Activated CD8-positive, alpha-beta memory T cell treated with anti-CD3 and anti-CD28 coated beads, Interleukin-2, amount 10 ng/mL, durations not matched to agents 7 days and 5 days (primary cell): ENCODE results near the gene CYP2S1. TPM values are rescaled to one million over a fixed set of nuclear protein-coding genes. Genes with fewer than 3 reads are reported as not detected.
A peak's percentile ranks its signal among the peaks of the same experiment; 100 is the strongest.
"Not testable (repeated sequence)": the region's sequence is repeated elsewhere in the genome, so short reads cannot be mapped to it uniquely, and the experiment has no call there.

Source experiments
- ATAC-seq: fragments of 150-1000 bp; cut with Tn5 transposase; one replicate; pipeline ENCODE4 v1.10.0; 2021; ENCODE audit warnings: moderate library complexity
- CTCF ChIA-PET: fragments of 350-600 bp; sonication (Branson Sonifier 250); formaldehyde crosslinking; loops from one replicate; lab custom pipeline; 2021; ENCODE audit warnings: antibody characterized with exemption; lab: Charles Lee
- DNase-seq: peaks from one replicate; pipeline ENCODE4 v3.0.0-alpha.2; 2020
- H3K27ac Mint-ChIP-seq: one replicate; pipeline ENCODE4 v1.8.0; 2021; ENCODE audit warnings: mild to moderate bottlenecking, mixed read lengths
- H3K27me3 Mint-ChIP-seq: one replicate; pipeline ENCODE4 v1.8.0; 2021; ENCODE audit warnings: mixed read lengths
- H3K36me3 Mint-ChIP-seq: one replicate; pipeline ENCODE4 v1.8.0; 2021; ENCODE audit warnings: mild to moderate bottlenecking, mixed read lengths
- H3K4me1 Mint-ChIP-seq: one replicate; pipeline ENCODE4 v1.8.0; 2021; ENCODE audit warnings: mixed read lengths
- H3K4me3 Mint-ChIP-seq: one replicate; pipeline ENCODE4 v1.8.0; 2021; ENCODE audit warnings: mild to moderate bottlenecking, moderate library complexity, mixed read lengths
- H3K9me3 Mint-ChIP-seq: one replicate; pipeline ENCODE4 v1.8.0; 2022; ENCODE audit warnings: low read depth, mixed read lengths
- total RNA-seq, 2 experiments: library from RNA; stranded (reverse); gene quantifications; one replicate each; pipeline ENCODE4 v1.2.3, GENCODE V29; 2021

Gene CYP2S1, protein sequence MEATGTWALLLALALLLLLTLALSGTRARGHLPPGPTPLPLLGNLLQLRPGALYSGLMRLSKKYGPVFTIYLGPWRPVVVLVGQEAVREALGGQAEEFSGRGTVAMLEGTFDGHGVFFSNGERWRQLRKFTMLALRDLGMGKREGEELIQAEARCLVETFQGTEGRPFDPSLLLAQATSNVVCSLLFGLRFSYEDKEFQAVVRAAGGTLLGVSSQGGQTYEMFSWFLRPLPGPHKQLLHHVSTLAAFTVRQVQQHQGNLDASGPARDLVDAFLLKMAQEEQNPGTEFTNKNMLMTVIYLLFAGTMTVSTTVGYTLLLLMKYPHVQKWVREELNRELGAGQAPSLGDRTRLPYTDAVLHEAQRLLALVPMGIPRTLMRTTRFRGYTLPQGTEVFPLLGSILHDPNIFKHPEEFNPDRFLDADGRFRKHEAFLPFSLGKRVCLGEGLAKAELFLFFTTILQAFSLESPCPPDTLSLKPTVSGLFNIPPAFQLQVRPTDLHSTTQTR
- total RNA-seq, result under 1 TPM in 1 of 2 experiments, not detected in 1; 0.19 TPM

DNA sequence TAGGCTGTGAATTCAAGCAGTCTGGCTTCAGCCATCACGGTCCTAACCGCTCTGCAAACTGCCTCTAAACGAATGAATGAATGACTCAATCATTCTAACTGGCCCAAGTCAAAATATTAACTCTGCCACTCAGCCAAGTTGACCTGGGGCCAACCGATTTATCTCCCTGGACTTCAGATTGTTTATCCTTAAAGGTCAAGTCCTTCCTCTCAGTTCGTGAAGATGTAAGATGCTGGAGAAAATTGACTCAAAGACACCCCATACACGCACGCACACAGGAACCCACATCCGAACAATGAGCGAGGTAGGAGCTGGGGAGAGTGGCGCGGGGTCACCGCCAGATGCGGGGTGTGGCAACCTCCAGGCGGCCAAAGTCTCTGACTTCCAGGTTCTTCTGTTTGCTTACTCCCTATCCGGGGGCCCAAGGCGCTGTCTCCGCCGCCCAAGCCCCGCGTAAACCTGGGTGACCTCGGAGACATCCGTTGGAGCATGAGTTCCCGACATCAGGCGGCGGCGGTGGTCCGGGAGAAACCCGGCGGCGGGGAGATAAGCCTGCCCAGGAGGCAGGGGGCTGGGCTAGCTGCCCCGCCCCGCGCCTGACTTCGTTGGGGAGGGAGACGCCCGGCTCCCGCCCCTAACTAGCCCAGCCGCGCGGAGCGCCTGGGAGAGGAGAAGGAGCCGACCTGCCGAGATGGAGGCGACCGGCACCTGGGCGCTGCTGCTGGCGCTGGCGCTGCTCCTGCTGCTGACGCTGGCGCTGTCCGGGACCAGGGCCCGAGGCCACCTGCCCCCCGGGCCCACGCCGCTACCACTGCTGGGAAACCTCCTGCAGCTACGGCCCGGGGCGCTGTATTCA, at the start of gene CYP2S1:
Gene CYP2S1 (plus strand): TSS at position 646 of the 856 bp plus-strand sequence. CDS start 46 bp downstream, at position 692.
- peak within 1 kb of the TSS; percentile 4 for H3K4me3 Mint-ChIP-seq
- no peak for DNase-seq
- CTCF ChIA-PET, result interaction anchor here (1.8 kb wide), 1 partner anchor 70 kb away, joined by 4 read pairs; no protein-coding TSS in a partner anchor

DNA sequence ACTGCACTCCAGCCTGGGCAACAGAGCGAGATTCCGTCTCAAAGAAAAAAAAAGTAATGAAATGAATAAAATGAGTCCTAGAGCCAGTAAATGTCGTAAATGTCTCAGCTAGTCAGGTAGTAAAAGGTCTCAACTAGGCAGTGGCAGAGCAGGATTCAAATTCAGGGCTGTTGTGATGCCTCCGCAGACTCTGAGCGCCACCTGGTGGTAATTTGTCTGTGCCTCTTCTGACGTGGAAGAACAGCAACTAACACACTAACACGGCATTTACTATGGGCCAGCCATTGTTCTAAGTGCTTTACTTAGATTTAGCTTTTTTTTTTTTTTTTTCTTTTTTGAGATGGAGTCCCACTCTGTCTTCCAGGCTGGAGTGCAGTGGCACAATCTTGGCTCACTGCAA, 48.6 kb upstream of the CYP2S1 start:
- peaks cover 14% of the 10 kb centered on the region for H3K27me3 Mint-ChIP-seq
- no peak overlapping the region for H3K4me3 Mint-ChIP-seq
- no peaks in the 10 kb centered on the region for H3K4me1 Mint-ChIP-seq
- no peaks in the 10 kb centered on the region for H3K9me3 Mint-ChIP-seq
- peak; percentile 92 for DNase-seq
- H3K27ac Mint-ChIP-seq, result no peak overlapping the region
- ATAC-seq, result peak; percentile 92
- CTCF ChIA-PET, result interaction anchor here (0.6 to 2.1 kb wide), 20 partner anchors 12 to 484 kb away, joined by 3 to 12 read pairs (median 5); partner anchors contain the start of gene CCDC97
- H3K36me3 Mint-ChIP-seq, result no peaks in the 10 kb centered on the region

More for the DNA sequence above, at the start of gene CYP2S1:
- peaks cover 44% of the 10 kb centered on the region for H3K27me3 Mint-ChIP-seq
- H3K9me3 Mint-ChIP-seq, result no peaks in the 10 kb centered on the region
- no peak within 1 kb of the TSS for H3K27ac Mint-ChIP-seq
- no peaks in the 10 kb centered on the region for H3K36me3 Mint-ChIP-seq
- H3K4me1 Mint-ChIP-seq, result peaks cover 12% of the 10 kb centered on the region
- ATAC-seq, result peak; percentile 51

DNA sequence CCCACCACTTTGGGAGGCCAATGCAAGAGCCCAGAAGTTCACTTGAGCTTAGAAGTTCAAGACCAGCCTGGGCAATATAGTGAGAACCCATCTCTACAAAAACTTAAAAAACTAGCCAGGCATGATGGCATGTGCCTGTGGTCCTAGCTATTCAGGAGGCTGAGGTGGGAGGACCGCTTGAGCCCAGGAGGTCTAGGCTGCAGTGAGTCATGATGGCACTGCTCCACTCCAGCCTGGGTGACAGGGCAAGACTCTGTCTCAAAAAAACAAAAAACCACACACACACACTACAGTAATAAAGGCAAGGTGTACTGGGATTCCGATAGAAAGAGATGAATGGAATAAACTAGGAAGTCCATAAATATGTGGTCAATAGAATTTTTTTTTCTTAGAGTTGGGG, 43.2 kb upstream of the CYP2S1 start:
- DNase-seq (no peak), ATAC-seq (no peak)
- Mint-ChIP-seq H3K4me3 (no peak overlapping the region), H3K27ac (no peak overlapping the region), H3K9me3 (no peaks in the 10 kb centered on the region), H3K4me1 (no peaks in the 10 kb centered on the region), H3K27me3 (peaks cover 10% of the 10 kb centered on the region), H3K36me3 (no peaks in the 10 kb centered on the region)
- CTCF ChIA-PET, result no interaction called here

DNA sequence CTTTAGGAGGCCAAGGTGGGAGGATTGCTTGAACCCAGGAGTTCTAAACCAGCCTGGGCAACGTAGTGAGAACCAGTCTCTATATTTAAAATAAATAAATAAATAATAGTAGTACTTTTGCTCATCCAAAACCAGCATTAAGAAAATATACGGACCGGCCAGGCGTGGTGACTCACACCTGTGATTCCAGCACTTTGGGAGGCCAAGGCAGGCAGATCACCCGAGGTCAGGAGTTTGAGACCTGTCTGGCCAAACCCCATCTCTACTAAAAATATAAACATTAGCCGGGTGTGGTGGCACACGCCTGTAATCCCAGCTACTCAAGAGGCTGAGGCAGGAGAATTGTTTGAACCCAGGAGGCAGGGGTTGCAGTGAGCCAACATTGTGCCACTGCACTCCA, 42.0 kb upstream of the CYP2S1 start:
- H3K9me3 Mint-ChIP-seq, DNase-seq, H3K4me3 Mint-ChIP-seq, CTCF ChIA-PET, H3K27ac Mint-ChIP-seq, H3K36me3 Mint-ChIP-seq, H3K4me1 Mint-ChIP-seq, ATAC-seq: not testable (repeated sequence)
- H3K27me3 Mint-ChIP-seq, result peaks cover 10% of the 10 kb centered on the region

DNA sequence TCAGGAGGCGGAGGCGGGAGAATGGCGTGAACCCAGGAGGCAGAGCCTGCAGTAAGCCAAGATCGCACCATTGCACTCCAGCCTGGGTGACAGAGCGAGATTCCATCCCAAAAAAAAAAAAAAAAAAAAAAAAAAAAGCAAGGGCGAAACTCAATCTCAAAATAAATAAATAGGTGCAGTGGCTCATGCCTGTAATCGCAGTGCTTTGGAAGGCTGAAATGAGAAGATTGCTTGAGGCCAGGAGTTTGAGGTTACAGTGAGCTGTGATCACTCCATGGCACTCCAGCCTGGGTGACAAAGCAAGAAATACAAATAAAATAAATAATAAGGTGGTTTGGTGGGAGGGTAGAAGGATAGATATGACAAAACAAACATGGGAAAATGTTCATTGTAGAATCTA, 39.0 kb upstream of the CYP2S1 start:
- H3K27me3 Mint-ChIP-seq, result peaks cover 7% of the 10 kb centered on the region
- no peaks in the 10 kb centered on the region for H3K36me3 Mint-ChIP-seq
- no peak overlapping the region for H3K27ac Mint-ChIP-seq
- no peak overlapping the region for H3K4me3 Mint-ChIP-seq
- H3K9me3 Mint-ChIP-seq, result no peaks in the 10 kb centered on the region
- no peak for ATAC-seq
- H3K4me1 Mint-ChIP-seq, result no peaks in the 10 kb centered on the region
- DNase-seq, result no peak
- CTCF ChIA-PET, result no interaction called here

DNA sequence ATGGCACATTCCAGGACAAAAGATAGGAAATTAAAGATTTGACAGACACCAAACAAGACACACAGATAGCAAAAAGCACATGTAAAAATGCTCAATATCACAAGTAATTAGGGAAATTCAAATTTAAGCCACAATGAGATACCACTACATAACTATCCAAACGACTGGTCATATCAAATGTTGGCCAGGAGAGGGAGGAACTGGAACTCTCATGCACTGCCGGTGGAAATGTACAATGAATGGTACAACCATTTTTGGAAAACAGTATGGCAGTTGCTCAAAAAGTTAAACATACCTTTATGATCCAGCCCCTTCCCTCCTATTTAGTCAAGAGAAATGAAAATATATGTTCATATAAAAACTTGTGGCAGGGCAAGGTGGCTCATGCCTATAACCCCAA, 36.8 kb upstream of the CYP2S1 start:
- no peak overlapping the region for H3K4me3 Mint-ChIP-seq
- CTCF ChIA-PET, result interaction anchor here (1.1 kb wide), 1 partner anchor 12 kb away, joined by 3 read pairs; no protein-coding TSS in a partner anchor
- no peaks in the 10 kb centered on the region for H3K4me1 Mint-ChIP-seq
- H3K9me3 Mint-ChIP-seq, result no peaks in the 10 kb centered on the region
- no peak for DNase-seq
- H3K36me3 Mint-ChIP-seq, result no peaks in the 10 kb centered on the region
- H3K27ac Mint-ChIP-seq, result no peak overlapping the region
- ATAC-seq, result no peak
- peaks cover 7% of the 10 kb centered on the region for H3K27me3 Mint-ChIP-seq

DNA sequence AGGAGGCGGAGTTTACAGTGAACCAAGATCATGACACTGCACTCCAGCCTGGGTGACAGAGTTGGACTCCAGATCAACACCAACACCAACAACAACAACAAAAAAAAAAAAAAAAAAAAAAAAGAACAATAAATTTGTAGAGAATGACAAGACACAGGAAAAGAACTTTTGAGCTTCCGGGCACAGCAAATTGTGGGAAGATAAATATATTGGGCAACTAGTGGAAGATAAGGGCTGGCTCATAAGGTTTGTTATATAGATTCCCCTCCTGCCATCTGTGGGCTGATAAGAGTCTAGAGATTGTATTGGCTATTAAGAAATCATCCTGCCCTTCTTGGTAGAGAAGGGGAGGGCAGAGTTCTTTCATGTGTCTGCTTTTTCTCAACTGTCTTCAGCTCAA, 33.1 kb upstream of the CYP2S1 start:
- no peak overlapping the region for H3K4me3 Mint-ChIP-seq
- H3K27ac Mint-ChIP-seq, result no peak overlapping the region
- H3K4me1 Mint-ChIP-seq, result no peaks in the 10 kb centered on the region
- no peaks in the 10 kb centered on the region for H3K9me3 Mint-ChIP-seq
- ATAC-seq (no peak), DNase-seq (no peak)
- no peaks in the 10 kb centered on the region for H3K36me3 Mint-ChIP-seq
- peaks cover 7% of the 10 kb centered on the region for H3K27me3 Mint-ChIP-seq
- CTCF ChIA-PET, result interaction anchor here (2.3 kb wide), 1 partner anchor 15 kb away, joined by 6 read pairs; no protein-coding TSS in a partner anchor

DNA sequence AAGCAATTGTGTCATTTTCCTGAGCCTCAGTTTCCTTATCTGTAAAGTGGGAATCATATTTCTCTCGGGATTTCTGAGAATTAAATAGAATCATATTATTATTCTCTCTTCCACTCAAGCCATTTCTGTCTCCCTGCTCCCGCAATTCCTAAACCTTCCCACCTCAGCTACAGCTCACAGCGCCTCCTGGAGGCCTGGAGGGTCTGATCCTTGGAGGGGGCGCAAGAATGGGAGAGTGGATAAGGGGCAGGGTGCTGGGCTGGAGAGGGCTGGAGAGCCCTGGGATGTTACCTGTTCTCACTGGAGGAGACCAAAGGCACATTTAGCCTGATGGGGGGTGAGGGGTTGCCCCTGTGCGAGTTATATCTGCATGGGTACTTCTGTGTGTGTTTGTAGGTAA, 31.1 kb upstream of the CYP2S1 start:
- H3K27me3 Mint-ChIP-seq, result peaks cover 4% of the 10 kb centered on the region
- no peaks in the 10 kb centered on the region for H3K36me3 Mint-ChIP-seq
- CTCF ChIA-PET, result no interaction called here
- no peak overlapping the region for H3K4me3 Mint-ChIP-seq
- DNase-seq, result no peak
- no peak for ATAC-seq
- H3K27ac Mint-ChIP-seq, result no peak overlapping the region
- H3K4me1 Mint-ChIP-seq, result no peaks in the 10 kb centered on the region
- no peaks in the 10 kb centered on the region for H3K9me3 Mint-ChIP-seq

DNA sequence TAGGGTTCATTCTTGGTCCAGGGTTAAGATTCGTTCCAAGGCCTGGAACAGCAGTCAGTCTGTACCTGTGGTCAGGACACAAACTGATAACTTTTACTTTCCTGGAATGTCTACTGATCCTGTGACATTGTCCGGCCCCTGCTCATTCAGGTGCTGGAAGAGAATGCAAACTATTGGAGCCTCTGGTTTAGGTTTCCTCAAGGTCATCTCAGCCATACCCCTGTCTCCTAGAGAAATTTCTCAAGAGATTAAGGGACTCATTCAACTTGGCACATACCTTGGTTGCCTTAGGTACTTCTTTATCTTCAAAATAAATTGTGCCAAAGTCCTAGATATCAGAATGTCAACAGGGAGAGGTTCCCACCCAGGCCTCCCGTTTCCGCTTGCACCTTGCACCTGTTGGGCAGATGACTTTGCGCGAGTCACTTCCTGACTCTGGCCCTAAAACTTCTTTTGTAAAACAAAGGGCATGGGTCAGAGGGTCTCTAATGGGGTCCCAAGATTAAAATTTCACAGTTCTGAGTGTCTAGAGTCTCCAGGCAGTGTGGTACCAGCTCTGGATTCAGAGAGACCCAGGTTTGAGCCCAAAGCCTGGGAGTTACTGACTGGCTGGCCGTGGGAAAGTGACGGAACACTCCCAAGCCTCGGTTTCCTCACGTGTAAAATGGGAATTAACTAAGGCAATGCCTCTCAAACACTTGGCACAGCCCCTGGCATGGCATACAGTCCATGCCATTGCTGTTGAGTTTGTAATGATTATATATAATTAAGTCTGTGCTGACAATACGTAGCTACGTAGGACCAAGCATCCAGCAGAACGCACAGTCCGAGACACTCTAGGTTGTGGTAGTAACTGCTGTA, 25.8 kb upstream of the CYP2S1 start:
- no peaks in the 10 kb centered on the region for H3K9me3 Mint-ChIP-seq
- peaks cover 3% of the 10 kb centered on the region for H3K27me3 Mint-ChIP-seq
- H3K4me1 Mint-ChIP-seq, result no peaks in the 10 kb centered on the region
- CTCF ChIA-PET, result interaction anchor here (0.5 kb wide), 1 partner anchor 22 kb away, joined by 3 read pairs; no protein-coding TSS in a partner anchor
- DNase-seq, result no peak
- no peak overlapping the region for H3K27ac Mint-ChIP-seq
- no peaks in the 10 kb centered on the region for H3K36me3 Mint-ChIP-seq
- no peak for ATAC-seq
- H3K4me3 Mint-ChIP-seq, result no peak overlapping the region

DNA sequence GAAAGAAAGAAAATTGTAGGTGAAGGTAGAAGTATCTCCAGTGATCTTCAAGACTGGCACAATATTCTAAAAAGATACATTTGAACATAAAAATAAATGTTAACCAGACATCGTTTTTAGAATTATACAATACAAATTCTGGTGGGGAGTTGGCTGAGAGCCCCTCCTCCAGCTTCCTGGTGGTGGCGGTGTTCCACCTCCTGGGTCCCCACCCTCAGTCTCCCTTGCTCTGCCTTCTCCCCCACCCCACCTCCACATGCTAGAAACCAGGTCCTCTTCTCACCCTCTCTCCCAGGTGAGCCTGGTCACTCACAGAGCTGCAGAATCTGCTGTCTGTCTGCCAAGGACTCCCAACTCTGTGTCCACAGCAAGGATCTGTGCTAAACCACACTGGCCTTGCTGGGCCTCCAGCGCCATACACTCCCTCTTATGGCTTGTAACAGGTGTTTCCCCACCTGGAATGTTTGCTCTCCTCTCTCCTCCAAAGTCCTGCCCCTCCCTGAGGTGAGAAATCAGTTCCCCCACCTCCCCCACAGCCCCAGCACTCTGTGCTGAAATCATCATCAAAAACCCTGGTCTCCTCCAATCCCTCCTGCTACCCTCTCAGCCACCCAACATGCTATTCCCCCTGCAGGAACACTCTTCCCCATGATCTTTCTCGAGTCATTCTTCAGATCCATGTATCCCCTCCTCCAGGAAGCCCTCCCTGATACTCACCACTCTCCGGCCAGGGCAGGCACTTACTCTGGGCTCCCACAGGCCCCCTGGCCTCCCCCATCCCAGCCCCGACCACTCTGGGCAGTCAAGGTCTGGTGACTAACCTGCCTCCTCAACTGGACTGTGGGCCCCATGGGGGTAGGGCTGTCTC, 20.5 kb upstream of the CYP2S1 start:
- Mint-ChIP-seq H3K4me1 (peaks cover 6% of the 10 kb centered on the region), H3K36me3 (no peaks in the 10 kb centered on the region), H3K4me3 (no peak overlapping the region), H3K27ac (no peak overlapping the region), H3K9me3 (no peaks in the 10 kb centered on the region), H3K27me3 (peaks cover 3% of the 10 kb centered on the region)
- CTCF ChIA-PET, result no interaction called here
- no peak for ATAC-seq
- DNase-seq, result no peak

DNA sequence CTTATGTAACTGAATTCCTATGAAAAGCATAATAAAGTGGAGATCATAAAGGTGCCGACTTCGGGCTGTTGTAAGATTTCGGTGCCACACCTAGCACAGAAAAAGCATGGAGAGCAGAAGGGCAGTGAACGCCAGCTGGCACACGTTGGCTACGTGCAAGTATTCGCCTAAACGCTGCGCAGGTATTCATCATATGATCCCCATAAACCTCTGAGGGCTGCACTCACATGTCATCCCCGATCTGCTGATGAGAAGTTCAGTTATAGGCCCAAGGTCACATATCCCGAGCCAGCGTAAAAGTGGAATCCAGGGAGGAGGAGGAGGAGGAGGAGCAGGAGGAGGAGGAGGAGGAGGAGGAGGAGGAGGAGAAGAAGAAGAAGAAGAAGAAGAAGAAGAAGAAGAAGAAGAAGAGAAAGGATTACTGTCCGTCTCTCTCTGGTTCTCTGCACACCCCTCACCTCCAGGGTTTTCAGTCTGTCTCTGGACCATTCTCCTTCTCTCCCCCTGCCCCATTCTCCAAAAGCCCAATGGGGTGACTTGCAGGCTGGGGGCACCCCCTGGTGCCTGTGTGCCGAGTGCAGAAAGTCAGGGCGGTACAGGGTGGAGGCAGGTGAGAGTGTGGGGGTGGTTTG, 18.6 kb upstream of the CYP2S1 start:
- H3K27ac Mint-ChIP-seq, result no peak overlapping the region
- peaks cover 3% of the 10 kb centered on the region for H3K27me3 Mint-ChIP-seq
- ATAC-seq (no peak), DNase-seq (no peak)
- no peak overlapping the region for H3K4me3 Mint-ChIP-seq
- peaks cover 6% of the 10 kb centered on the region for H3K4me1 Mint-ChIP-seq
- H3K9me3 Mint-ChIP-seq, result no peaks in the 10 kb centered on the region
- CTCF ChIA-PET, result interaction anchor here (1.1 kb wide), 1 partner anchor 512 kb away, joined by 3 read pairs; no protein-coding TSS in a partner anchor
- H3K36me3 Mint-ChIP-seq, result no peaks in the 10 kb centered on the region
